Nephron progenitor cell (in vitro differentiated cells): ENCODE data around the gene OR9Q1.

ENCODE experiments used
- DNase-seq: peaks from one replicate; pipeline ENCODE4 v3.0.0; 2021
- H3K27ac Mint-ChIP-seq: 2 replicates; pipeline ENCODE4 v1.8.0; 2021; ENCODE audit warnings: mild to moderate bottlenecking, moderate library complexity, mixed read lengths
- H3K27me3 Mint-ChIP-seq: 2 replicates; pipeline ENCODE4 v1.8.0; 2021; ENCODE audit warnings: mild to moderate bottlenecking, low read depth, mixed read lengths; ENCODE audit not compliant: poor library complexity
- H3K36me3 Mint-ChIP-seq: 2 replicates; pipeline ENCODE4 v1.8.0; 2021; ENCODE audit warnings: low read depth, mixed read lengths
- H3K4me1 Mint-ChIP-seq: 2 replicates; pipeline ENCODE4 v1.8.0; 2021; ENCODE audit warnings: mixed read lengths
- H3K4me3 Mint-ChIP-seq: 2 replicates; pipeline ENCODE4 v1.8.0; 2021; ENCODE audit warnings: mild to moderate bottlenecking, moderate library complexity, mixed read lengths
- H3K9me3 Mint-ChIP-seq: 2 replicates; pipeline ENCODE4 v1.8.0; 2021; ENCODE audit warnings: mild to moderate bottlenecking, moderate library complexity, mixed read lengths
- CTCF ChIP-seq: fragments of 200-600 bp; sonication (generic); IDR thresholded peaks from 2 replicates; pipeline ENCODE4 v1.5.0; 2021; ENCODE audit warnings: antibody characterized with exemption

OR9Q1 gene

GRCh38 chr11:58000699-58001098, 23.0 kb upstream of the OR9Q1 start:
- Mint-ChIP-seq H3K27me3 (peaks cover 14% of the 10 kb centered on the region), H3K9me3 (peaks cover 15% of the 10 kb centered on the region), H3K4me1 (no peaks in the 10 kb centered on the region), H3K27ac (no peak overlapping the region), H3K36me3 (no peaks in the 10 kb centered on the region), H3K4me3 (no peak overlapping the region)
- TF ChIP-seq CTCF = no peak
- no peak for DNase-seq

GRCh38 chr11:58003036-58003435, 20.6 kb upstream of the OR9Q1 start:
- Mint-ChIP-seq H3K4me3 (no peak overlapping the region), H3K36me3 (no peaks in the 10 kb centered on the region), H3K27ac (no peak overlapping the region), H3K9me3 (peaks cover 12% of the 10 kb centered on the region), H3K4me1 (no peaks in the 10 kb centered on the region), H3K27me3 (peaks cover 14% of the 10 kb centered on the region)
- no peak for DNase-seq
- TF ChIP-seq CTCF = no peak

DNA sequence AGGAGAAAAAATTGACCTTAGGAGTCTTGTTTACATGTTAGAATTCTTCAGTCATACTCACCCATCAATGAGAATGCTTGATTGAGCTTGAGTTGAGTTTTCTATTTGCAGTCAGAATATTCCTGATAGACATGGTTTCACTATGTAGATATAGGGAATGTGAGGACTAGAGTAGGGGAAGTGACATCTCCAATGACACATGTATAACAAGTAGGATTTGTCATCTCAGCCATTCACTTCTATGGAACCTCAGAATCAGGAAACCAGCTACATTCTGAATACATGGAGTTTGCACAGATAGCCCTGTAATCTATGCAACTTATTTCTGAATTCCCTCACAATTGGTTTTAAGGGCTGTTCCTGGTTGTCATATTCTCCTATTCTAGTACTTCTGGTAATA, 20.1 kb upstream of the OR9Q1 start:
- no peak for DNase-seq
- Mint-ChIP-seq H3K9me3 (peaks cover 12% of the 10 kb centered on the region), H3K36me3 (no peaks in the 10 kb centered on the region), H3K27ac (no peak overlapping the region), H3K4me1 (no peaks in the 10 kb centered on the region), H3K27me3 (peaks cover 14% of the 10 kb centered on the region), H3K4me3 (no peak overlapping the region)
- no peak for TF ChIP-seq CTCF

- no peak for DNase-seq
- H3K4me3 Mint-ChIP-seq = no peak overlapping the region
- H3K4me1 Mint-ChIP-seq = no peaks in the 10 kb centered on the region
- no peak for TF ChIP-seq CTCF
- H3K27me3 Mint-ChIP-seq = peaks cover 14% of the 10 kb centered on the region
- peaks cover 12% of the 10 kb centered on the region for H3K9me3 Mint-ChIP-seq
- no peak overlapping the region for H3K27ac Mint-ChIP-seq
- H3K36me3 Mint-ChIP-seq = no peaks in the 10 kb centered on the region
Measured at GRCh38 chr11:58004664-58005063, 19.0 kb upstream of the OR9Q1 start.

GRCh38 chr11:58006940-58007339, 16.7 kb upstream of the OR9Q1 start:
- peaks cover 14% of the 10 kb centered on the region for H3K27me3 Mint-ChIP-seq
- H3K4me3 Mint-ChIP-seq = no peak overlapping the region
- no peaks in the 10 kb centered on the region for H3K4me1 Mint-ChIP-seq
- H3K36me3 Mint-ChIP-seq = no peaks in the 10 kb centered on the region
- TF ChIP-seq CTCF = no peak
- H3K9me3 Mint-ChIP-seq = no peaks in the 10 kb centered on the region
- DNase-seq = no peak
- H3K27ac Mint-ChIP-seq = no peak overlapping the region

DNA sequence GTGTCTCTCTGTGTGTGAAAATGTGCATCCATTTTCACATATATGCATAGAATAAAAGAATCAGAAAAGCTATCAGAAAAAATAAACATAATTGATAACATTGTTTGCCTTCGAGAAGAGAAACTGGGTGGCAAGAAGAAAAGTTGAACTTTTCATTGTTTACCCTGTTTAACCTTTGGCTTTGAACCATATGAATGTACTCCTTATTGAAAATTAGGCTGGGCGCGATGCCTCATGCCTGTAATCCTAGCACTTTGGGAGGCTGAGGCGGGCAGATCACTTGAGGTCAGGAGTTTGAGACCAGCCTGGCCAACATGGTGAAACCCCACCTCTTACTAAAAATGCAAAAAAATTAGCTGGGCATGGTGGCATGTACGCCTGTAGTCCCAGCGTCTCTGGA, 11.9 kb upstream of the OR9Q1 start:
- Mint-ChIP-seq H3K4me1 (no peaks in the 10 kb centered on the region), H3K36me3 (no peaks in the 10 kb centered on the region), H3K9me3 (no peaks in the 10 kb centered on the region), H3K27ac (no peak overlapping the region), H3K4me3 (no peak overlapping the region), H3K27me3 (peaks cover 5% of the 10 kb centered on the region)
- TF ChIP-seq CTCF = no peak
- no peak for DNase-seq
